Ectodermal cell (in vitro differentiated cells): ENCODE measurements around the gene NEMF.

ENCODE experiments used
- H3K27ac ChIP-seq: 2 replicates; pipeline ENCODE4 v1.7.0; 2013; ENCODE audit warnings: mild to moderate bottlenecking, low read depth, low read length; ENCODE audit not compliant: insufficient read depth, poor library complexity, severe bottlenecking
- H3K27me3 ChIP-seq: 2 replicates; pipeline ENCODE4 v1.7.0; 2013; ENCODE audit warnings: mild to moderate bottlenecking, low read length; ENCODE audit not compliant: insufficient read depth, control insufficient read depth, poor library complexity, severe bottlenecking
- H3K36me3 ChIP-seq: one replicate; pipeline ENCODE4 v1.7.0; 2013; ENCODE audit warnings: low read length; ENCODE audit not compliant: control insufficient read depth, insufficient read depth
- H3K4me1 ChIP-seq: one replicate; pipeline ENCODE4 v1.7.0; 2013; ENCODE audit warnings: low read length; ENCODE audit not compliant: control insufficient read depth, insufficient read depth
- H3K4me3 ChIP-seq: 2 replicates; pipeline ENCODE4 v1.7.0; 2013; ENCODE audit warnings: low read depth, low read length, control low read depth; ENCODE audit not compliant: insufficient read depth
- H3K9me3 ChIP-seq: 2 replicates; pipeline ENCODE4 v1.7.0; 2013; ENCODE audit warnings: mild to moderate bottlenecking, low read length, moderate library complexity; ENCODE audit not compliant: control insufficient read depth
- WGBS, 2 experiments: methylation state at CpG; one replicate each; pipeline ENCODE4 v1.1.7; 2013; ENCODE audit warnings: missing lambda C conversion rate in 2 of 2; 5-methylcytosine and 5-hydroxymethylcytosine counted together

Gene NEMF

DNA sequence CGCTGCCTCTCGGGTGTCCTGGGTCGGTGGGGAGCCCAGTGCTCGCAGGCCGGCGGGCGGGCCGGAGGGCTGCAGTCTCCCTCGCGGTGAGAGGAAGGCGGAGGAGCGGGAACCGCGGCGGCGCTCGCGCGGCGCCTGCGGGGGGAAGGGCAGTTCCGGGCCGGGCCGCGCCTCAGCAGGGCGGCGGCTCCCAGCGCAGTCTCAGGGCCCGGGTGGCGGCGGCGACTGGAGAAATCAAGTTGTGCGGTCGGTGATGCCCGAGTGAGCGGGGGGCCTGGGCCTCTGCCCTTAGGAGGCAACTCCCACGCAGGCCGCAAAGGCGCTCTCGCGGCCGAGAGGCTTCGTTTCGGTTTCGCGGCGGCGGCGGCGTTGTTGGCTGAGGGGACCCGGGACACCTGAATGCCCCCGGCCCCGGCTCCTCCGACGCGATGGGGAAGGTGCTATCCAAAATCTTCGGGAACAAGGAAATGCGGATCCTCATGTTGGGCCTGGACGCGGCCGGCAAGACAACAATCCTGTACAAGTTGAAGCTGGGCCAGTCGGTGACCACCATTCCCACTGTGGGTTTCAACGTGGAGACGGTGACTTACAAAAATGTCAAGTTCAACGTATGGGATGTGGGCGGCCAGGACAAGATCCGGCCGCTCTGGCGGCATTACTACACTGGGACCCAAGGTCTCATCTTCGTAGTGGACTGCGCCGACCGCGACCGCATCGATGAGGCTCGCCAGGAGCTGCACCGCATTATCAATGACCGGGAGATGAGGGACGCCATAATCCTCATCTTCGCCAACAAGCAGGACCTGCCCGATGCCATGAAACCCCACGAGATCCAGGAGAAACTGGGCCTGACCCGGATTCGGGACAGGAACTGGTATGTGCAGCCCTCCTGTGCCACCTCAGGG, 41.0 kb upstream of the NEMF start:
- peak overlapping the region; percentile 90 for H3K27ac ChIP-seq
- peaks cover 10% of the 10 kb centered on the region for H3K4me1 ChIP-seq
- 1% methylated on average over 85 of the region's 85 CpGs for WGBS, 2 experiments
- no peaks in the 10 kb centered on the region for H3K36me3 ChIP-seq
- no peaks in the 10 kb centered on the region for H3K27me3 ChIP-seq
- H3K4me3 ChIP-seq, result peak overlapping the region; percentile 91
- H3K9me3 ChIP-seq, result no peaks in the 10 kb centered on the region

DNA sequence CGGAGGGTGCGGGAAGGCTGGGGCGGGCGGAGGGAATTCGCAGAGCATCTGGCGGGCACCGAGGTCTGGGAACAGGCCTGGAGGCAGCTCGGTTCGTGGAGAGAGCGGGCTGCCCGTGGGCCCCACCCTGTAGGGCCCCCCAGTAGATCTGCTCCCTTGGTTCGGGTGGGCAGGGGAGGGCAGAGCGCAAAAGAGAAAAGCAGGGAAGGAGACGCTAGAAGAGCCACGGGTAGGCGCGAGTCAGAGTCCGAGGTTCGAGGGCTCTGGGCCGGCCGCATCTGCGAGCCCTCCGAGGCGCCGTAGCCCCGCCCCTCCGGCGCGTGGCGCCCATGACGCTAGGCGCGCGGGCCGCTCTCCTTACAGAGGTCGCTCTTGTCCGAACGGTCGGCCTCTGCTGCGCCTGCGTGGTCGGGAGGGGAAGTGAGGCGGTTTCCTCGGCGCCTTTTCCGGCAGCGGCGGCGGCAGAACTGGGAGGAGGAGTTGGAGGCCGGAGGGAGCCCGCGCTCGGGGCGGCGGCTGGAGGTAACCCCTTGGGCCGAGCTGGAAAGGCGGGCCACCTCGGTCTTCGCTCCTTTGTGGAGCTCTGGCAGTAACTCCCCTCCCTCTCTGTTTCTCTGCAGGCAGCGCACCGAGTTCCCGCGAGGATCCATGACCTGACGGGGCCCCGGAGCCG, 40.2 kb upstream of the NEMF start, which contains the start of gene ARF6:
Gene ARF6 (plus strand): TSS at position 447 of the 673 bp plus-strand sequence. CDS start 655 bp downstream, outside the sequence.
- peak within 1 kb of the TSS; percentile 91 for H3K4me3 ChIP-seq
- WGBS, 2 experiments, result 0% methylated on average over 66 of the region's 66 CpGs

DNA sequence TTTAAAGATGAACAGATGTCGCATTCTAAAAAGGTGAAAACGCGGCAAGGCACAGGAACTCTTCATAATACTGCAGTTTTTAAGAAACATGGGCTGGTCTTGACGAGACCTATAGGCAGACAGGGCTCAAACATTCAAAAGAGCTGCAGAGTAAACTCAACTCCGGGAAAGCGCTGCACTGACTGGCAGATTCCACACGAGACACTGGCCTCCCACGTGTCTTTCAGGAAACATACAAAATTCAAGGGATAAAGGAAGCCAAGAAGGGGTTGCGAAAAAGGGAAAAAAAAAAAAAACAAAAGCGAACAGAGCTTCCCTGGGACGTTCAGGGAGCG, 39.7 kb upstream of the NEMF start:
- no peaks in the 10 kb centered on the region for H3K36me3 ChIP-seq
- peaks cover 10% of the 10 kb centered on the region for H3K4me1 ChIP-seq
- peak overlapping the region; percentile 90 for H3K27ac ChIP-seq
- no peaks in the 10 kb centered on the region for H3K9me3 ChIP-seq
- H3K4me3 ChIP-seq, result peak overlapping the region; percentile 91
- no peaks in the 10 kb centered on the region for H3K27me3 ChIP-seq
- 10 to 12% methylated on average over 12 of the region's 12 CpGs for WGBS, 2 experiments

More for the DNA sequence above, 40.2 kb upstream of the NEMF start, which contains the start of gene ARF6:
- Histone ChIP-seq H3K27me3 (no peaks in the 10 kb centered on the region), H3K9me3 (no peaks in the 10 kb centered on the region), H3K4me1 (peaks cover 10% of the 10 kb centered on the region), H3K36me3 (no peaks in the 10 kb centered on the region), H3K27ac (peak within 1 kb of the TSS; percentile 90)

DNA sequence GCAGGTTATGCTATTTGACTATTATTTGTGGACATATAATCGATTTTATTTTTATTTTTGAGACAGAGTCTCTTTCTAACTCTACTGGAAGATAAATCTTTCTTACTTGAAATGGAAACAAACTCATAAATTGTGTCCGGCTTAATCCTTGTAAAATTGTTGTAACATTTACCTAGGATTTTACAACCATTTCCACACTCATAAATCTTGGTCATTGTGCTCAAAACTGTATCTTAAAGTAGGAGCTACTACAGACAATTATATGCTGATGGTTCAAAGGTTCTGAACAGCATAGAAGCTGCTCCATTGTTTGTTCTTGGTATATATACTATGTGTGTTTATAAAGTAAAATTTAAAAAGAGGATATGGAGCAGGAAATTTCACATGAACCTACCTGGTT, 35.7 kb upstream of the NEMF start:
- Histone ChIP-seq H3K4me3 (no peak overlapping the region), H3K36me3 (no peaks in the 10 kb centered on the region), H3K9me3 (no peaks in the 10 kb centered on the region), H3K4me1 (no peaks in the 10 kb centered on the region), H3K27ac (no peak overlapping the region), H3K27me3 (no peaks in the 10 kb centered on the region)
- 83 to 97% methylated on average over 1 to 2 of the region's 2 CpGs for WGBS, 2 experiments

DNA sequence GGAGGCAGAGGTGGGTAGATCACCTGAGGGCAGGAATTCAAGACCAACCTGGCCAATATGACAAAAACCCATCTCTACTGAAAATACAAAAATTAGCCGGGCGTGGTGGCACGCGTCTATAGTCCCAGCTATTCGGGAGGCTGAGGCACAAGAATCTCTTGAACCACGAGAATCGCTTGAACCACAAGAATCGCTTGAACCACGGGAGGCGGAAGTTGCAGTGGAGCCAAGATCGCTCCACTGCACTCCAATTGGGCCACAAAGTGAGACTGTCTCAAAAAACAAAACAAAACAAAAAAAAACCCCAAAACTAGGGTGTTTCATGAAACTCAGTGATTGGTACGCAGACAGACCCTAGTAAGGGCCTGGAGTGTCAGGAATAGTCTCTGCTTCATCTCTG, 33.9 kb upstream of the NEMF start:
- Histone ChIP-seq H3K4me3 (no peak overlapping the region), H3K9me3 (no peaks in the 10 kb centered on the region), H3K27ac (no peak overlapping the region), H3K27me3 (no peaks in the 10 kb centered on the region), H3K4me1 (no peaks in the 10 kb centered on the region), H3K36me3 (no peaks in the 10 kb centered on the region)
- 91 to 93% methylated on average over 12 of the region's 12 CpGs for WGBS, 2 experiments

DNA sequence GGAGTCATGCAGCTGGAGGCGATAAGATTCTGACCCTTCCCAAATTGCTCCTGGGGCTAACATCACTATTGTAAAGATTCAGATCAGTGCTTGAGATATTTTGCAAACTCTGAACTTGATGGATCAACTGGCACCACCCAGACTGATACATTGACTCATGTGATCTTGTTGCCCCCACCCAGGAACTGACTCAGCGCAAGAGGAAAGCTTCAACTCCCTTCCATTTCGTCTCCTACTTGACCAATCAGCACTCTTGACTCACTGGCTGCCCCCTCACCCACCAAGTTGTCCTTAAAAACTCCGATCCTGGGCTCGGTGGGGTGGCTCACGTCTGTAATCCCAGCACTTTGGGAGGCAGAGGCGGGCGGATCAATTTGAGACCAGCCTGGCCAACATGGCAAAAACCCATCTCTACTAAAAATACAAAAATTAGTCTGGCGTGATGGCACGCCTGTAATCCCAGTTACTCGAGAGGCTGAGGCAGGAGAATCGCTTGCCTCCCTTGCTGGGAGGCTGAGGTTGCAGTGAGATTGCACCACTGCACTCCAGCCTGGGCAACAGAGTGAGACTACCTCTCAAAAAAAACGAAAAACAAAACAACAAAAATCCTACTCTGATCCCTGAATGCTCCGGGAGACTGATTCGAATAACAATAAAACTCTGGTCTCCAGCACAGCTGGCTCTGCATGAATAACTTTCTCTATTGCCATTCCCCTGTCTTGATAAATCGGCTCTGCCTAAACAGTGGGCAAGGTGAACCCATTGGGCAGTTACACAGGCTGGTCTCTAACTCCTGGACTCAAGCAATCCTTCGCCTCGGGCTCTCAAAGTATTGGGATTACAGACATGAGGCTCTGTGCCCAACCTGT, 30.5 kb upstream of the NEMF start:
- Histone ChIP-seq H3K36me3 (no peaks in the 10 kb centered on the region), H3K4me3 (no peak overlapping the region)
- WGBS, 2 experiments, result 75% methylated on average over 18 of the region's 18 CpGs

DNA sequence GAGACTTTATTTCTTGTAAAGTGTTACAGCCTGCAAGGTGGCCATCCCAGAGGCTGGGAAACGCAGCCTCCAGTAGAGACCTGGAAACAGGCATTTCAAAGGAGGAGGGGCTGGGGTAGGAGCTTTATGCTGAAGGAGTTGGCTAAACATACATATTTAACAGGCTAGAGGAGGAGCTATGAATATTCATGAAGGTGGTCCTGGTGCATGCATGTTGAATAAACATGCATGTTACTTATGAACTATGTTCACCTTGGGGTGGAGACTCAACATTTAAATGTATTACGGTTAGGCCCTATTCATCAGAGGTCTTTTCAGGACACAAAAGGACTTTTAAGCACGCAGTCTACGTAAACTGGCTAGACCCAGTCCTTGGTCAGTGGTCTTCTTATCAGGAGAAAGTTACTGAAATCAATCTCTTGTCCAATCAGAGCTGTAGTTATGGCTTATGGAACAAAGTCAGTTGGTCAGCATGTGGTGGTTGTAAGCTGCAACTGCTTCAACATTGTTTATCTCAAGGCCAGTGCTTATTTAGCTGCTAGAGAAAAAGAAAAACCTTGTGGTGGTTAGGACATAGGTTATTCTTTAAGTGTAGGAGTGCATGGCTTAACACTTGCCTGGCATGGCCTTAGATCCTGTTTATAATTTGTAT, 28.9 kb upstream of the NEMF start:
- no peaks in the 10 kb centered on the region for H3K36me3 ChIP-seq
- H3K9me3 ChIP-seq, result no peaks in the 10 kb centered on the region
- no peak overlapping the region for H3K4me3 ChIP-seq
- WGBS, 2 experiments, result 93 to 97% methylated on average over 4 of the region's 4 CpGs
- H3K4me1 ChIP-seq, result no peaks in the 10 kb centered on the region
- no peak overlapping the region for H3K27ac ChIP-seq
- no peaks in the 10 kb centered on the region for H3K27me3 ChIP-seq

More for the DNA sequence above, 30.5 kb upstream of the NEMF start:
- H3K9me3 ChIP-seq, result no peaks in the 10 kb centered on the region
- H3K27me3 ChIP-seq, result no peaks in the 10 kb centered on the region
- no peaks in the 10 kb centered on the region for H3K4me1 ChIP-seq
- H3K27ac ChIP-seq, result no peak overlapping the region

DNA sequence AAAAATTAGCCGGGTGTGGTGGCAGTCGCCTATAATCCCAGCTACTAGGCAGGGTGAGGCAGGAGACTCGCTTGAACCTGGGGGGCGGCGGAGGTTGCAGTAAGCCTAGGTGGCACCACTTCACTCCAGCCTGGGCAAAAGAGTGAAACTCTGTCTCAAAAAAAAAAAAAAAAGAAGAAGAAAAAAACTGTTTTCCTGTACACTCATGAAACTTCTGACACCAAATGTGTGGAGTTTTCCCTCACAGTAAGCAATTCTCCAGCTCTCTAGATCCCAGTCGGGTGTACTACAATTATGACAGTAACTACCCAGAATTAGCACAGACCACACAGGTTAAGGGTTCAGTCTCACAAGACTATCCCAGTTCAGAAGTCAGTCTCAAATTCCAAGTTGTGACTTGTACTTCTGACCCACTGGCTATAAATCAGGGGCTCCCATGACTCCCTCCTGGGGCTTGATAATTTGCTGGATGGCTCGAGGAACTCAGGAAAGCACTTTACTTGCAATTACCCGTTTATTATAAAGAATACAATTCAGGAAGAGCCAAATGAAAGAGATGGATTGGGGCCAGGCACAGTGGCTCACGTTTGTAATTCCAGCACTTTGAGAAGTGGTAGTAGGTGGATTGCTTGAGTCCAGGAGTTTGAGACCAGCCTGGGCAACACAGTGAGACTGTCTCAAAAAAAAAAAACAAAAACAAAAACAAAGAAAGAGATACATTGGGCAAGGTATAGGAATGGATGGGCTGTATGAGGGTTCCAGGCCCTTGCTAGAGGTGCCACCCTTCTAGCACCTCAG, 27.9 kb upstream of the NEMF start:
- H3K9me3 ChIP-seq, result no peaks in the 10 kb centered on the region
- H3K4me1 ChIP-seq, result no peaks in the 10 kb centered on the region
- H3K36me3 ChIP-seq, result no peaks in the 10 kb centered on the region
- H3K27me3 ChIP-seq, result no peaks in the 10 kb centered on the region
- no peak overlapping the region for H3K27ac ChIP-seq
- H3K4me3 ChIP-seq, result no peak overlapping the region
- WGBS, 2 experiments, result 89 to 94% methylated on average over 9 of the region's 9 CpGs

DNA sequence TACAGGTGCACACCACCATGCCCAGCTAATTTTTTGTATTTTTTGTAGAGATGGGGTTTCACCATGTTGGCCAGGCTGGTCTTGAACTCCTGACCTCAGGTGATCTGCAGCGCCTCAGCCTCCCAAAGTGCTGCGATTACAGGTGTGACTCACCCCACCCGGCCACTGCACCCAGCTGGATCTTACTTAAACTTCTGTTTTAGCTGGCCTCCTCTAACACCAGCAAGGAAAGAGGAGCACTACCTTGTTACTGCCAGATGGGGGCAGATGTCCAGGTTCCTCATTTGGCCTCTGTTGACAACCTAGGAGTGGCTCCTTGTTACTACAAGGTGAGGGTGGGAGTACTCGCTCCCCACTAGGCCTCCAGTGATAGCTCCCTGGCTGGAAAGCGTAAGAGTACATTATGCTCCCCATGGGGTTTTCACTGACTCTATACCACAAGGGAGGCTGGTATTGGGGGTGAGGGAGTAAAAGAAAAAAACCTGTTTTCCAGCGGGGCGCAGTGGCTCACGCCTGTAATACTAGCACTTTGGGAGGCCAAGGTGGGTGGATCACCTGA, 27.1 kb upstream of the NEMF start:
- no peaks in the 10 kb centered on the region for H3K4me1 ChIP-seq
- H3K9me3 ChIP-seq, result no peaks in the 10 kb centered on the region
- 79 to 80% methylated on average over 8 of the region's 8 CpGs for WGBS, 2 experiments
- H3K36me3 ChIP-seq, result no peaks in the 10 kb centered on the region
- H3K4me3 ChIP-seq, result no peak overlapping the region
- H3K27ac ChIP-seq, result no peak overlapping the region
- H3K27me3 ChIP-seq, result no peaks in the 10 kb centered on the region
